GM12864 (cell line): Measurements from ENCODE around the gene TBC1D14.

Source experiments
- DNase-seq: peaks from one replicate; pipeline ENCODE4 v3.0.0-alpha.2; 2011; ENCODE audit warnings: low read depth
- H3K4me3 ChIP-seq: 2 replicates; pipeline ENCODE4 v1.5.1; 2011; ENCODE audit warnings: mild to moderate bottlenecking, low read depth, low read length, control low read depth
- CTCF ChIP-seq: IDR thresholded peaks from 2 replicates; pipeline ENCODE4 v1.5.1; 2011; ENCODE audit warnings: low read depth, mild to moderate bottlenecking, moderate library complexity, low read length, control low read depth, inconsistent platforms; ENCODE audit errors: missing control alignments

The TBC1D14 gene

GRCh38 chr4:6923507-6923906, 13.9 kb downstream of the TBC1D14 start:
- no peak for TF ChIP-seq CTCF
- H3K4me3 ChIP-seq = no peak overlapping the region
- no peak for DNase-seq

GRCh38 chr4:6924361-6924779, 14.7 kb downstream of the TBC1D14 start:
- no peak for TF ChIP-seq CTCF
- DNase-seq = no peak
- H3K4me3 ChIP-seq = no peak overlapping the region

GRCh38 chr4:6925357-6925836, 15.8 kb downstream of the TBC1D14 start:
- TF ChIP-seq CTCF = no peak
- no peak for DNase-seq
- H3K4me3 ChIP-seq = no peak overlapping the region

- TF ChIP-seq CTCF = no peak
- DNase-seq = no peak
- H3K4me3 ChIP-seq = no peak overlapping the region
These were observed 16.5 kb downstream of the TBC1D14 start for GRCh38 chr4:6926081-6926480.

GRCh38 chr4:6926681-6927478, 17.3 kb downstream of the TBC1D14 start:
- no peak for TF ChIP-seq CTCF
- DNase-seq = no peak
- no peak overlapping the region for H3K4me3 ChIP-seq

GRCh38 chr4:6928081-6928480, 18.5 kb downstream of the TBC1D14 start:
- DNase-seq = no peak
- TF ChIP-seq CTCF = no peak
- no peak overlapping the region for H3K4me3 ChIP-seq

GRCh38 chr4:6929339-6929811, 19.7 kb downstream of the TBC1D14 start:
- TF ChIP-seq CTCF = no peak
- no peak overlapping the region for H3K4me3 ChIP-seq
- DNase-seq = no peak
